Pulmonary artery endothelial cell (primary cell): ENCODE data around the gene B4GALNT4. TPM values are rescaled to one million over a fixed set of nuclear protein-coding genes. Genes with fewer than 3 reads are reported as not detected.
"Not testable (repeated sequence)": the region's sequence is repeated elsewhere in the genome, so short reads cannot be mapped to it uniquely, and the experiment has no call there.

Experiments
- DNase-seq: peaks from one replicate; pipeline ENCODE4 v3.0.0-alpha.2; 2011; ENCODE audit warnings: low read depth, low spot score
- total RNA-seq: library from RNA; depleted of rRNA; stranded (reverse); fragments of >200 nt; gene quantifications from 2 replicates; pipeline ENCODE4 v1.2.3, GENCODE V29; 2014

Gene B4GALNT4
- total RNA-seq, 1 donor from 2014 or later: 1.5 TPM

DNA sequence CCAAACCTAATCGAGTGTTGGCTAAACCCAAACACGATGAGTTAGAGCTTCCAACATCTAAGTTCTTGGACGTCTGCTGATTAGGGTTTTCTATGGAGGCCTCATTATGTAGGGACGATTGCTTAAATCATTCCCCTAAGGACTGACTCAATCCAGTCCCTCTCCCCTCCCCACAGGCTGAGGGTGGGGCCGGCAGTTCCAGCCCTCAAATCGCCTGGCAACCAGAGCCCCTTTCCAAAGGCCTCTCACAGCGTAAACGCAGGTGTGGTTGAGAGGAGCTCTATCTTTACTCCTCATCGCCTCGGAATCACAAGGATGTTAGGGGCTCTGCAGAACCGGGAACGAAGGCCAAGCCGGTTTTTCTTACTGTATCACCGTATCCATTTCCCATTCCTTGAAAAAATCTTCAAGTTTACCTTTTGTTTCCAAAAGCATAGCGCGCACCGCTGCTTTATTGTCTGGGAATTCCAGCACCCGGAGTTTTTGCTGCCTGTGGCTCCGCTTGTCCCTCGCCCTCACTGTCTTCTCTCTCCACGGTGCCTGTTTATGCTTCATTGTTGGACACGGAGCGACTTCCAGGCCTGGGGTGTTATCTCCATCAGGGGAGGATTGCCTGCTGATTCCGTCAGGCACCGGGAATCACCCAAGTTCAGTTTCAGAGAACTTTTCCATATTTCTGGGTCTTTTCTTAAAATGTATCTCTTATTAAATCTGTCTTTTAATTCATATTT is 34.9 kb upstream of the B4GALNT4 start:
- DNase-seq: no peak

DNA sequence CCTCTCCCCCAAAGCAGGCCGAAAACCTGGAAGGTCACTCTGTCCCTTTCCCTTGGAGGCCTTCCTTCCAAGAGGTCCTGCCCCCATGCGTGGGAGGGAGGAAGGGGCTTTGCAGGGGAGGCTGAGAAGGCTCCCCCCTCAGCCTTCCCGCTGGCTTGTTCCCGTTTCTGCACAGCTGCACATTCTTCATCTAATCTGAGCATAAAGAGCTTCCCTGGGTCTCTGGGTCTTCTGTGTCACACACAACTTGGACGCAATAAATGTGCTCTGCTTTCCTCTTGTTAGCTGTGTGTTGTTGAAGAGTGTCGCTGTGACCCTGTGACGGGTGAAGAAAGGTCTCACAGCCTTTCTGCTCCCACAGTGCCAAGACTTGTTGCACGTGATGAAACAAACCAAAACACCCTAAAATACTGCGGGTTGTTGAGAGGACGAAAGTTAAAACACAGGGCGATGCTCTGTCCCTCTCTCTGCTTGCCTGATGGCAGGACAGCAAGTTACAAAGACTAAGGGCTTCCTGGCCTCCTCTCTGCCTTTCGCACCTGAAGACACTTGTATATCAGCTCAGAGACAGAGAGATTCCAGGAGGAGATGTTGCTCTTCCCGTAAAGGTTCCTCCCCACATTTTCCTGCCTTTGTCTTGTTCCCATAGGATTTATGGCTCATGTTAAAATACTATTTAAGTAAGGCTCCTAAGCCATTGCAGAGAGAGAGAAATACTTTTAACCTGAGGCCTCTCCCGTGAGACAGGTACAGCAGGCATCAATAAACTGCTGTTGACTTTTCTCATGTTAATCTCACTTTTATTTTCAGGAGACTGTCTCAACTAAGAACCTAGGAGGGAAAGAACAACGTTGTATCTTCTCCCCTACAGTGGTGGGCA is 33.3 kb upstream of the B4GALNT4 start:
- no peak for DNase-seq

DNA sequence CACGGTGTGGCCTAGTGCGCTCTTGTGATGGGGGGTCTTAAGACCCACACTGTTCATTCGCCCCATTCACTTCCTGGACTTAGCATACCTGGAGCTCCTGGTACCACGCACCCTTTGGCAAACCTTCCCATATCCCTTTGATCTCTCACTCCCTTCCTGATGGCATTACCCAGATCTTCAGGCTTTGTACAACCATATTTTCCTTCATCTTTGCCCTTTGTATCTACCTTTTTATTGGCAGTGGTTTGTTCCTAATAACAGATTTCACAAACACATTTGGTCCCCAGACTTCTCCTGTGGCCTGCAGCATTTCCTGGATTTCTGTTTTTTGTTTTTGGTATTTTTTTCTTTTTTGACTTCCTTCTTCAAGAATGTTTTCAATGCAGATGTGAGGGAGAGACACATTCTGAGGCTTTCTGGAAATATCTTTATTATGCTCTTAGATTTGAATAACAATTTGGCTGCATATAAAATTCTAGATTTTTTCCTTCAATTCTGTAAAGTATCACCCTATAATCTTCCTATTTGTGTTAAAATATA is 32.6 kb upstream of the B4GALNT4 start:
- no peak for DNase-seq

DNA sequence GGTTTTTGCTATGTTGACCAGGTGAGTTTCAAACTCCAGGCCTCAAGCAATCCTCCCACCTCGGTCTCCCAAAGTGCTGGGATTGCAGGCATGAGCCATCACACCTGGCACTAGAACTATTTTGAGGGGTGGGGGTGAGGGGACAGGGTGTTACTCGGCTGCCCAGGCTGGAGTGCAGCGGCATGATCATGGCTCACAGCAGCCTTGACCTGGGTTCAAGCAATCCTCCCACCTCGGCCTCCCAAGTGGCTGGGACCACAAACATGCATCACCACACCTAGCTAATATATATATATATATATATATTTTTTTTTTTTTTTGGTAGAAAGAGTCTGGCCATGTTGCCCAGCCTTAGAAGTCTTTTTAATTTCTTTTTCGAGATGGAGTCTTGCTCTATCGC is 31.6 kb upstream of the B4GALNT4 start:
- no peak for DNase-seq

DNA sequence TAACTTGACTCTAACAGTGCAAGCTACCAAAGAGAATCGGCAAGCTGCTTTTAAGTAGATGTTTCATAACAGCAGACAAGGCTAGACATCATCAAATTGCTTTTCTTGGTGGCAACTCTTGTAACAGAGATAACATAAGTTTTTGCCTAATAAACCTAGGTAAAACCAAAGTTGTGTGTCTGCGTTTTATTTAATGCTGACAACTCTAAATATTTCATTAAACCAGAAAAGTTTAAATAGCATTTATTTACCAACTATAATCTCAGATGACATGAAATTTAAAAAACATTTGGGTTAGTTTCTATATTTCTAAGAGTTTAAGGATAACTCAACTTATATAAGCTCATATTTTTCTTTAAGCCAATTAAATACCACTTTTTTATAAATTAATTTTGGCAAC is 29.3 kb upstream of the B4GALNT4 start:
- no peak for DNase-seq

DNA sequence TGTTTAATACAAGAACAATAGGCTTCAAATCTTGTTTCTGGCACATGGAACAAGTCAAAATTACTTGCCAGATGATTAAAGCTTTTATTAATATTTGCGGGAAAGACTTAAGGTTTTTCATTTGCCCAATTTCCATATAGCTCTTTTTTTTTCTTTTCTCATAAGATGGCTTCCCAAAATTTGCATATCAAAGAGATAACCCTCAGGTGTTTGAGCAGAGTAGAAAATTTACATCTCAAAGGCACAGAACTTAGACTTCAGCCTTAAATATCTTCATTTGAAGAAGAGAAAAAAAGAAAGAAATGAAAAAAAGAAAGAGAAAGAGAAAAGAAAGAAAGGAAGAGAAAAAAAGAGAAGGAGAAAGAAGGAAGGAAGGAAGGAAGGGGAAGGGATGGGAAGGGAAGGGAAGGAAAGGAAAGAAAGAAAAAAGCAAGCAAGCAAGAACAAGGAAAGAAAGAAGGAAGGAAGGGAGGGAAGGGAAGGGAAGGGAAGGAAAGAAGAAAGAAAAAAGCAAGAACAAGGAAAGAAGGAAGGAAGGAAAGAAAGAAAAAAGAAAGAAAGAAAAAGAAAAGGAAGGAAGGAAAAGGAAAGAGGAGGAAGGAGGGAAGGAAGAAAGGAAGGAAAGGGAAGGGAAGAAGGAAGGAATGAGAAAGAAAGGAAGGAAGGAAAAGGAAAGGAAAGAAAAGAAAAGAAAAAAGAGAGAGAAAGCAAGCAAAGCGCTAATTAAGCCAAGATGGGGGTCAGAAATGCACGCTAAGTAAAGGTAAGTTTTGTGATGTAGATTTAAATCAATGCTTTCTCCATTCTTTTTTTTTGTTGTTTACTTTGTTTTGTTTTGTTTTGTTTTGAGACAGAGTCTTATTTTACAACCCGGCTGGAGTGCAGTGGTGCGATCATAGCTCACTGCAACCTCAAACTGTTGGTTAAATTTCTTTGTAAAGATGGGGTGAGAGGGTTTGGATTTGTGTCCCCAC is 28.5 kb upstream of the B4GALNT4 start:
- no peak for DNase-seq

DNA sequence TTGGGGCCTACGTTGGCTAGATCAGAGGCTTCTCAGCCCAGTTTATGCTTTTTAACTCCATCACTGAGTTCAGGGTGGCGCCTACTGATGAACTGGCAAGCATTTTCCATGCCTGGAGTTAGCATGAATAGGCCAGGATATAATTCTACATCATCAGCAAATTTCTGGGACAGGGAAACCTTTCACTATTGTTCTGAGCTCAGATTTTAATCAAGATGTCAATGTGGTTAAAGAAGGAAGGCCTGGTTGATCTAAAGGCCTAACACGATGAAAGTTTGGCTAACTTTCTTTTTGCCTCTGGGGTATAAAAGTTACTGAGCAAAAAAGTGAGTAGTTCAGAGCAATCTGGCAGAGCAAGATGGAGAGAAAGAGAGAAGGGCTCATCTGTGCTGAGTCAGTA is 27.0 kb upstream of the B4GALNT4 start:
- DNase-seq: no peak

DNA sequence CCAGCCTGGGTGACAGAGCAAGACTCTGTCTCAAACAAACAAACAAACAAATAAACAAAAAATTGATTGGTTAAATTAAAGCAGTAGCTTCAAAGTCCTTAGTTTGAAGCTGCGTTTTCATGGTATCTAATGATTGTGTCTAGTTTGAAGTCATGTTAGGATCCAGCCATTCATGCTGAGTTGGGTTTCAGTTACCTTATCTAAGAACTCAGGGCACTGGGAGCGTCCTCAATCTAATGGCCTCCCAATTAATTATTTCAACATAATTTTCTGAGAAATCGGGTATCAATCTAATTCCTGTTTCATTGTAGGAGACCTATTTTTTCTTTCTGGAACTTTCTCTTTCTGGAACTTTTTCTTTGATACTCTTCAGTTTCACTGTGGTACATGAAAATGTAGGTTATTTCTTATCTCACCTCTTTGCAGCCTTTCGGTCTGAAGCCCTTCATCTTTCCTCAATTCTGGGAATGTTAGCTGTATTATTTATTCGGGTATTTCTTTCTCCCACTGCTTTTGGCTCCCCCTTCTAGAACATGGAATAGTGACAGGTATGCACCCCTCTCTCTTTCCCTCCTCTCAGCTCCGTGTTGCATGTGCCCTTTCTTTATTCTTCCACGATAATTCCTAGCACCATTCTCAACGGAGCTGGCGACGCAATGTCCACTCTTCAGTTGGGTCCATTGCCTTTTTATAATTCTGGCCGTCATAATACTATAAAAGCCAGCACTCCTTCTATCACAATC is 24.3 kb upstream of the B4GALNT4 start:
- DNase-seq: no peak

DNA sequence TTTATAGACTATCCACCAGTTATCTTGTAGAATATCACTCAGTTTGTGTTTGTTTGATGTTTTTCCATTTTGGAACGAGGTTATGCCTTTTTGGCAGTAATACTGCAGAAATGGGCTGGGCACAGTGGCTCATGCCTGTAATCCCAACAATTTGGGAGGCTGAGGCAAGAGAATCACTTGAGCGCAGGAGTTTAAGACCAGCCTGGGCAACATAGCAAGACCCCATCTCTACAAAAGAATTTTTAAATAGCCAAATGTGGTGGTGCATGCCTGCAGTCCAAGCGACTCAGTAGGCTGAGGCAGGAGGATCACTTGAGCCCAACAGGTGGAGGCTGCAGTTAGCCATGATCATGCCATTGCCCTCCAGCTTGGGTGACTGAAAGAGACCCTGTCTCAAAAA is 22.8 kb upstream of the B4GALNT4 start:
- no peak for DNase-seq

DNA sequence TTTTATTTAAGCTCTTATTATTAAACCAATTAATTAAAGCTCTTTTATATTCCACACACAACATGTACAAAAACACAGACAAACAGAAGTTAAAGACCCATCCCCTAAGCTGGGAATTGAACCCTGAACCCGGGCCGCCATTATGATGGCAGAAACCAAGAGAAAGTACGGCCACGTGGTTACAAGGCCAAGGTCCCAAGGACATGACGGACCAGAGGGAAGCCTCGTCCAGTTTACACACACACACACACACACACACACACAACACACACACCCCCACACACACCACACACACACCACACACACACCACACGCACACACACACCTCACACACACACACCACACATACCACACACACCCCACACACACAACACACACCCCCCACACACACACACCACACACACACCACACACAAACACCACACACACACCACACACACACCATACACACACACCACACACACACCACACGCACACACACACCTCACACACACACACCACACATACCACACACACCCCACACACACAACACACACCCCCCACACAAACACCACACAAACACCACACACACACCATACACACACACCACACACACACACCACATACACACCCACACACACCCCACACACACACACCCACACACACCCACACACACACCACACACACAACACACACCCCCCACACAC is 19.9 kb upstream of the B4GALNT4 start:
- not testable (repeated sequence) for DNase-seq

DNA sequence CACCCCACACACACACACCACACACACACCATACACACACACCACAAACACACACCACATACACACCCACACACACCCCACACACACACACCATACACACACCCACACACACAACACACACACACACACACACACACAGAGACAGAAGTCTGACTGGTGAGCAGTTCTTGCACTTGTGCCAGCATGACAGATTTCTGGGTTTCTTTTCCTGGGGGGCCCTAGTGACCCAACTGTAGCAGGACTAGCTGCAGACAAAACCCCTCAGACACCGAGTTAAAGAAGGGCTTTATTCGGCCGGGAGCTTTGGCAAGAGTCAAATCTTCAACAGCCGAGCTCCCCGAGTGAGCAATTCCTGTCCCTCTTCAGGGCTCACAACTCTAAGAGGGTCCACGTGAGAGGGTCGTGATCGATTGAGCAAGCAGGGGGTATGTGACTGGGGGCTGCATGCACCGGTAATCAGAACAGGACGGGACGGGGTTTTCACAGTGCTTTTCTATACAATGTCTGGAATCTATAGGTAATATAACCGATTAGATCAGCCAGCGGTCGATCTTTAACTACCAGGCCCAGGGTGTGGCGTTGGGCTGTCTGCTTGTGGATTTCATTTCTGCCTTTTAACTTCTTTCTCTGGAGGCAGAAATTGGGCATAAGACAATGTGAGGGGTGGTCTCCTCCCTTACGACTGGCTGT is 19.1 kb upstream of the B4GALNT4 start:
- not testable (repeated sequence) for DNase-seq

DNA sequence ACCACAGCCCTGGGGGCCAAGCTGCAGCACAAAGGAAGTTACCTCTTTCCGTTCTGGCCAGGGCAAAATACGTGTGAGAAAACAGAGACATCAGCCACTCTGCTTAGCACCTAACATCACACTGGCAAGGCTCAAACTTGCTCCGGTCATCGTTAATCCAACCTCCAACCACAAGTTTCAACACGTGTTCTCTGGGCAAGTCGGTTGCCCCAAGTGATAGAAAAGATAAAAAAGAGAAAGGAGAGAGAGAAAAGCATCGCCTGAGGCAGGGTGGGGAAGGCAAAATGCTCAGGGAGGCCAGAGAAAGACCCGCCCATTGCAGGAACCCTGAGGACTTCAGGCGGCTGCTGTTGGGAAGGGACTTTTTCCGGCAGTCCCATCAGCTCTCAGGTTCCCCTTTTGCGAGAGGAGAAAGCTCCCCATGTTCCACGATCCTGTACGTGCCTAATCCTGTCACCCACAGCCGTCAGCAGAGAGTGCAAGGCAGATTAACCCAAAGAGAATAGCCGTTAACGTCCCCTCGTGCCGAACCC is 18.5 kb upstream of the B4GALNT4 start:
- DNase-seq: no peak

DNA sequence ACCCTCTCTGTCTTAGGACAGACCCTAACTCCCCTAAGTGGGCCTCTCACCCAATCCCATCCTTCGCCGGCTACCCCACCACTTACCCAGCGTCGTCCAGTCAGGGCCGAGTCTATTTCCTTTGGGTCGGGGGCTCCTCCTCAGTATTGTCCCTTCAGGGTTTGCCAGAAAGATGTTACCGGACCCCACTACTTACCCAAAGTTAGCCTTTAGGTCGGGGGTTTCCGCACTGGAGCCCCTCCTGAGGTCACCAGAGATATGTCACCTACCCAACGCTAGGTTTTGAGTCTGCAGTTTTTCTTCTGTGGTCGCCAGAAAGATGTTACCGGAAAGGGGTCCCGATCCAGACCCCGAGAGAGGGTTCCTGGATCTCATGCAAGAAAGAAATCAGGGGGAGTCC is 17.9 kb upstream of the B4GALNT4 start:
- DNase-seq: no peak

DNA sequence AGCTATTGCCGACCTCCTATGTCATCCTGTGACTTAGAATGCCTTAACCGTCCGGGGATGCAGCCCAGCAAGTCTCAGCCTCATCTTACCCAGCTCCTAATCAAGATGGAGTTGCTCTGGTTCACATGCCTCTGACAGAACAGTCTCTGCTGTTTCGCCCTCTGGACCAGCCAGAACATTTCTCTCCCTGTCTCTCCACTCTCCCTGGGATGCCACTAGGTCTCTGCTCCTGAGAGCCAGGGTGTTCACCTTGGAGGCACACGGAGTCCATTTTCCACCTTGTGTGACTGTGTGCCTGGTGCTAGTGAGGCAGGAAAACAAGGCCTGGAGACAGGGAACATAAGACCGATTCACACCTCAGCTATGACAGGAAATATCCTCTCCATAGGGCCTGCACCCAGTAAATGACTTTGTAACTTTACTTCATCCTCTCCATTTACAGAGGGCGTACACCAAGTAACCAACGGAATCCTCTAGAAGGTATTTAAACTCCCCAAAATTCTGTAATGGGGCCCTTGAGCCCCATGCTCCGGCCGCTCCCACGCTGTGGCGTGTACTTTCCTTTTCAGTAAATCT is 16.8 kb upstream of the B4GALNT4 start:
- DNase-seq: no peak

DNA sequence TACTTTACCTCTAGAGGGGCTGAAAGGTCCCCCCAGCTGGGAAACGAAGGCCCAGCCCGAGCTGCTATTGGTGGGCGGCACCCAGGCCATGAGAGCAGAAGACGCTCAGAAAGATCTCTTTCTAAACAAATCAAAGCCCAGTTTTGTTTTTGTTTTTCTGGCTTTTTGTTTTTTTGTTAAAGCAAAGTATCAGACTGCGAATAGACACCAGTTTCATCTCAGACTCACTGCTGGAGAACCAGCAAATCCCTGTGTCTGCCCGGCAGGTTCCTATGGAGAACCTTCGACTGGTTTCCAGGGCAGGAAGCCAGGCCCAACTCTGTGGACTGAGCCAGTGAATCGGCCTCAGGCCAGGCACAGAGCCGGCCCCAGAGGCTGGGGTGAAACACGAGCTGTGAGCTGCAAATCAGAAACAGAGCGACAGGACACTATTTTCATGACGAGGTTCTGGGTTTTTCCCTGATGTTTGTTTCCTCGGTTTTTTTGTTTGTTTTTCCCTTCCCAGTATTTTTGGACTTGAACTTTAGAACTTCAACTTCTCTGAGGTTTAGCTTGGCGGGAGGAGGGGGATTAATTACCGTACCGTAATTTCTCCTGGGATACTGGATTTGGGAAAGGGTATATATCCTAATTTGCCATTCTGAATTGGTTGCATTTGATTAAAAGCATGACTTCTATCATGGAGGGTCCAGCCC is 16.0 kb upstream of the B4GALNT4 start:
- no peak for DNase-seq

DNA sequence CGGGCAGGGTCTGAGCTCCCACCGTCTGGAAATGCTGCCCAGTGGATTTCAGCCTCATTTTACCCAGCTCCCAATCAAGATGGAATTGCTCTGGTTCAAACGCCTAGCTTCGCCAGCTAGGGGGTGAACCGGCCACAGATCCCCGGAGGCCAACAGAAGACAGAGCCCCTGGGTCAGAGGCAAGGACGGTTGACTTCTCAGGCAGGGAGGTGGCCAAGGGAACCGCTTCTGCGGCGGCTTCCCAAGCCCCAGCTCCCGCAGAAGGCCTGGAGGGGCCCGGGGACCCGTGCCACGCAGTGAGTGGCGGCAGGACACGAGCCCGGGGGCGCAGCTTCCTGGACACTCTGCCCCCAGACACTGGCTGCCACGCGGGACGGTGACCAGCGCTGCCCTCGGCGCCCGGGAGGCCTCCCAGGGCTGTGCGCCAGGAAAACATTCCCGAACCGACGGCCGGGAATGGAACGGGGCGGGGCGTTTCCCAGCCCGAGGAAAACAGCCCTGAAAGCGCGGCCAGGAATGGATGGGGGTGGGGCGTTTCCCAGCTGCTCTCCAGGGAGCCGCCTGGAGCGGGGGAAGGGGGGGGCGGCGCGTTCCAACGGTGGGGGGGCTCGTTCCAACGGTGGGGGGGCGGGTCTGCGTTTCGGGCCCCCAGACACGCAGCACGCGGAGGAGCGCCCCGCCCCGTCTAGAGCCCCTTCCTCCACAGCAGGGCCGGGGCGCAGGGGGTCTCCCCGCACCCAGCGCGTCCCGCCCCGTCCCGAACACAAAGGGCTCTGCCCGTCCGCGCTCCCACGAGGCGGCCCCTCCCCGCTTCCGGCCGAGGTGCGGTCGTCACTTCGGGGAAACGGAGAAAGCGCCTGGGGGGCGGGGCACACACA is 13.5 kb upstream of the B4GALNT4 start:
- DNase-seq: peak; percentile 86

DNA sequence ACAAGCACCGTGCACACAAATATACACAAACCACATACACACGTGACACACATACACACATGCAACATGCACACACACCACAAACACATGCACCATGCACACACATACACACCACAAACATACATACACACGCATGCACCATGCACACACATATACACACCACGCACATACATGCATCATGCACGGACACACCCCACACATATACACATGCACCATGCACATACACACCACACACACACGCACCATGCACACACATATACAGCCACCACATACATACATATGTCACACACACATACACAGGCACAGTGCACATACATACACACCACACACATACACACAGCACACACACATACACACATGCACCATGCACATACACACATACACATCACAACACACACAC is 12.7 kb upstream of the B4GALNT4 start:
- no peak for DNase-seq
